Type B pancreatic cell (in vitro differentiated cells): ENCODE results near the gene STX11. TPM values are rescaled to one million over a fixed set of nuclear protein-coding genes. Genes with fewer than 3 reads are reported as not detected.

Experiments used
- DNase-seq: peaks from one replicate; pipeline ENCODE4 v3.0.0; 2021; ENCODE audit warnings: mixed read lengths; ENCODE audit not compliant: unreplicated experiment; ENCODE audit errors: extremely low spot score
- H3K27ac Mint-ChIP-seq: 2 replicates; pipeline ENCODE4 v1.8.0; 2021; ENCODE audit warnings: mild to moderate bottlenecking, mixed read lengths
- H3K27me3 Mint-ChIP-seq: 2 replicates; pipeline ENCODE4 v1.8.0; 2021; ENCODE audit warnings: mixed read lengths
- H3K36me3 Mint-ChIP-seq: 2 replicates; pipeline ENCODE4 v1.8.0; 2021; ENCODE audit warnings: mixed read lengths
- H3K4me1 Mint-ChIP-seq: one replicate; pipeline ENCODE4 v1.8.0; 2021; ENCODE audit warnings: mixed read lengths; ENCODE audit not compliant: unreplicated experiment
- H3K4me3 Mint-ChIP-seq: 2 replicates; pipeline ENCODE4 v1.8.0; 2021; ENCODE audit warnings: mild to moderate bottlenecking, mixed read lengths
- H3K9me3 Mint-ChIP-seq: 2 replicates; pipeline ENCODE4 v1.8.0; 2021; ENCODE audit warnings: mixed read lengths
- long read RNA-seq: library from polyadenylated mRNA; unstranded; transcript quantifications from one replicate; pipeline ENCODE4 v2.0.0, GENCODE V29; 2020
- total RNA-seq: library from RNA; stranded (reverse); gene quantifications from 2 replicates; pipeline ENCODE4 v1.2.1, GENCODE V29; 2021; ENCODE audit warnings: low replicate concordance
- TF ChIP-seq, protein P1 (sequence below): fragments of 200-600 bp; sonication (generic); conservative IDR thresholded peaks from 2 replicates; pipeline ENCODE4 v1.5.0; 2021; ENCODE audit warnings: antibody characterized with exemption, mild to moderate bottlenecking

The STX11 gene
- 0.24 and 0.38 TPM in 2 replicates for total RNA-seq
- long read RNA-seq = 0 reads

DNA sequence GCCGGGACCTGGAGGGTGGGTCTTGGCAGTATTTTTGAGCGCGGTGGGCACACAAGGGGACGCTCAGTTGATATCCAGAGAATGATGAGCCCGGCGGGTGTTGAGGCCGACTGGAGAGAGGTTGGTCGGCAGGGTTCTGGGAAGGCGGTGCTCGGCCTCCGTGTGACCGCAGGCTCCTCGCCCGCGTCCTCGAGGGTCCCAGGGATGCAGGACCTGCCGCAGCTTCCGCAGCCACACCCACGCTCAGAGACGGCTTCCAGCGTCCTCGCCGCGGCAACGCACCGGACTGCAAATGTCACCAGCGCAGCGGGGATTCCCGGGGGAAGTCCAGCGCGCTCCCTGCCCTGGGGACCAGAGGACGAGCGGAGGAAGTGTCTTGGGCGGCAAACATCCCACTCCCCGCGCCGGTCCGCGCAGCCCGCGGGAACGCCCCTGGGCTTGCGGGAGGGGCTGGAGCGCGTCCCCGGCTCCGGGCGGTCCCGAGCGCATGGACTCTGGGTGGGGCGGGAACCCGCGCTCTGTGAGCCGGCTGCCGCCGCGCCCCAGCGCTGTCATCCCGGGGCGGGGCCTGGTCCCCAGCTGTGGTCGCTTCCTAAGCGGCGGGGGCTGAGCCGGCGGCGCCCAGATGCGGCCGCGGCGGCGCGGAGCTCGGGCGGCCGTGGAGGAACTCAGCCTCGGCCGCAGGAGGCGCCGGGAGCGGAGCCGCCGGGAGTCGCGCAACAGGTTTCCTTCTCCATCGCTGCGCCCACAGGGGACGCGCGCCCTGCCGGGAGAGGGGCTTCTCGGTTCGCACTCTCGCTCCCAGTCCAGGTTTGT lies at the start of gene STX11:
Gene STX11, plus strand, starts transcription at position 624 of the 816 bp plus-strand sequence. CDS start 36,111 bp downstream, outside the sequence.
- DNase-seq = peak; percentile 71
- H3K4me1 Mint-ChIP-seq = peaks cover 9% of the 10 kb centered on the region
- H3K27ac Mint-ChIP-seq = peak within 1 kb of the TSS; percentile 46
- H3K27me3 Mint-ChIP-seq = peaks cover 88% of the 10 kb centered on the region
- TF ChIP-seq, protein P1, sequence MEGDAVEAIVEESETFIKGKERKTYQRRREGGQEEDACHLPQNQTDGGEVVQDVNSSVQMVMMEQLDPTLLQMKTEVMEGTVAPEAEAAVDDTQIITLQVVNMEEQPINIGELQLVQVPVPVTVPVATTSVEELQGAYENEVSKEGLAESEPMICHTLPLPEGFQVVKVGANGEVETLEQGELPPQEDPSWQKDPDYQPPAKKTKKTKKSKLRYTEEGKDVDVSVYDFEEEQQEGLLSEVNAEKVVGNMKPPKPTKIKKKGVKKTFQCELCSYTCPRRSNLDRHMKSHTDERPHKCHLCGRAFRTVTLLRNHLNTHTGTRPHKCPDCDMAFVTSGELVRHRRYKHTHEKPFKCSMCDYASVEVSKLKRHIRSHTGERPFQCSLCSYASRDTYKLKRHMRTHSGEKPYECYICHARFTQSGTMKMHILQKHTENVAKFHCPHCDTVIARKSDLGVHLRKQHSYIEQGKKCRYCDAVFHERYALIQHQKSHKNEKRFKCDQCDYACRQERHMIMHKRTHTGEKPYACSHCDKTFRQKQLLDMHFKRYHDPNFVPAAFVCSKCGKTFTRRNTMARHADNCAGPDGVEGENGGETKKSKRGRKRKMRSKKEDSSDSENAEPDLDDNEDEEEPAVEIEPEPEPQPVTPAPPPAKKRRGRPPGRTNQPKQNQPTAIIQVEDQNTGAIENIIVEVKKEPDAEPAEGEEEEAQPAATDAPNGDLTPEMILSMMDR = no peak
- peak within 1 kb of the TSS; percentile 88 for H3K4me3 Mint-ChIP-seq
- H3K9me3 Mint-ChIP-seq = no peaks in the 10 kb centered on the region
- H3K36me3 Mint-ChIP-seq = no peaks in the 10 kb centered on the region

DNA sequence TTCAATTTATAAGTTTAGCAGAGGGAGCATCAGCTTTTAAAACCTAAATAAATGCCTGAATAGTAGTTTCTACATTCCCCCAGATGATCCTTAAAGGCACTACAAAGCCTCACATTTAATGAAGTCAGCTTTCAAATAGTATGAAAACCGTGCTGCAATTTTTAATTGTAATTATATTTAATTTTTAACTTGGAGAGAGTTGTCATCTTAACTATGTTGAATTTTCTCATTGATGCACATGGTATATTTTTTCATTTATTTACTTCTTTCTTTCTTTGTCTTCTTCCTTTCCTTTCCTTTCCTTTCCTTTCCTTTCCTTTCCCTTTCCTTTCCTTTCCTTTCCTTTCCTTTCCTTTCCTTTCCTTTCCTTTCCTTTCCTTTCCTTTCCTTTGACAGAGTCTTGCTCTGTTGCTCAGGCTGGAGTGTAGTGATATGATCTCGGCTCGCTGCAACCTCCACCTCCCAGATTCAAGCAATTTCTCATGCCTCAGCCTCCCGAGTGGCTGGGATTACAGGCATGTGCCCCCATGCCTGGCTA lies 47.2 kb upstream of the STX11 start:
- no peak overlapping the region for H3K27ac Mint-ChIP-seq
- H3K9me3 Mint-ChIP-seq = no peaks in the 10 kb centered on the region
- no peaks in the 10 kb centered on the region for H3K36me3 Mint-ChIP-seq
- TF ChIP-seq, protein P1 = no peak
- H3K4me3 Mint-ChIP-seq = no peak overlapping the region
- peaks cover 35% of the 10 kb centered on the region for H3K27me3 Mint-ChIP-seq
- peaks cover 3% of the 10 kb centered on the region for H3K4me1 Mint-ChIP-seq
- no peak for DNase-seq

GRCh38 chr6:144104488-144104887 lies 45.8 kb upstream of the STX11 start:
- Mint-ChIP-seq H3K4me3 (no peak overlapping the region), H3K4me1 (peaks cover 3% of the 10 kb centered on the region), H3K9me3 (no peaks in the 10 kb centered on the region), H3K27me3 (peaks cover 27% of the 10 kb centered on the region), H3K36me3 (no peaks in the 10 kb centered on the region), H3K27ac (no peak overlapping the region)
- TF ChIP-seq, protein P1 = no peak
- DNase-seq = no peak

DNA sequence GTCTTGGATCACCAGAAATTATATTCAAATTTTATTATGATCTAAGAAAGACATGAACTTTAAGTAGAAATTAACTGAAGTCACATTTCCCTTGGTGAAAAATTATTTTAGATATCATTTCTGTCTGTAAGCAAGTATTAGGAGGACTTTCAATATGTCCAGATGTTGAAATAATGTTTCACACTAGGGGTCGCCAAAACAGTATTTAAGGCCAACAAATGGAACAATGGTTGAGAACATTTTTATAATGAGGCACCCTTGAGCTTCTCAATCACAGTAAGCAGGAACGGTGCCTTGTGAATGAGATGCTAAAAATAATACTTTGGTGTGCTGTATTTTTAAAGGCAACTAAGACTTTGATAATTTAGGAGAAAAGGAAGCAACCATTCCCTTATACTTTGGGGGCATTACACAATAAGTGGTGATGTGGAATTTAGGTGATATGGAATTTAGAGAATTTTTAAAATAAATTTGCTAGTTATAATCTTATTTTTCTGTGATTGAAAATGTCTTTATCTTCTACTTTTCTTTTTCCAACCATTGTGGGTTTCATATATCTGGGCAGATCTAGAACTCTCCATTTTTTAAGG lies 45.3 kb upstream of the STX11 start:
- TF ChIP-seq, protein P1 = peak; percentile 84
- Mint-ChIP-seq H3K27ac (no peak overlapping the region), H3K27me3 (peaks cover 23% of the 10 kb centered on the region), H3K4me3 (no peak overlapping the region), H3K4me1 (peaks cover 3% of the 10 kb centered on the region), H3K9me3 (no peaks in the 10 kb centered on the region), H3K36me3 (no peaks in the 10 kb centered on the region)
- no peak for DNase-seq

DNA sequence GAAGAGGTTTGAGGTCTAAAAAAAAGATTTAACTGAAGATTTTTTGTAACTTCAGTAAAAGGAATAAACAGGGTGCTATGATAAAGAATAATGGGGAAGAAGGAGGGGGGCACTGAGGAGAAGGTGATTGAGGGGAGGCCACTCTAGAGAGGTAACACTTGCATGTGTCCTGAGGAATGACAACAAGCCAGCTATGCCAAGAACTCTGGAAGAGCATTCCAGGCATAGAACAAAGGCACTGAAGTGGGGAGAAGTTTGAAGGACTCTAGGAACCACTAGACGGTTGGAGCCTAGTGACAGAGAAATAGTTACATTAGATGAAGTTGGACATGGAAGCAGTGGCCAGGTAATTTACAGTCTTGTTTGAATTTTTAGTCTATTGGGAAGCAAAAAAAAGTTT lies 44.1 kb upstream of the STX11 start:
- no peaks in the 10 kb centered on the region for H3K9me3 Mint-ChIP-seq
- H3K27ac Mint-ChIP-seq = no peak overlapping the region
- H3K4me3 Mint-ChIP-seq = no peak overlapping the region

More for the DNA sequence above, 44.1 kb upstream of the STX11 start:
- Mint-ChIP-seq H3K4me1 (peaks cover 3% of the 10 kb centered on the region), H3K27me3 (peaks cover 12% of the 10 kb centered on the region), H3K36me3 (no peaks in the 10 kb centered on the region)
- no peak for DNase-seq
- TF ChIP-seq, protein P1 = no peak
